HepG2 (cell line): Measurements from ENCODE around the gene SLC39A3. TPM values are rescaled to one million over a fixed set of nuclear protein-coding genes. Genes with fewer than 3 reads are reported as not detected.
A peak's percentile ranks its signal among the peaks of the same experiment; 100 is the strongest.

Experiments
- CSRNP2 ChIP-seq: sonication (generic); formaldehyde crosslinking; conservative IDR thresholded peaks from 2 replicates; pipeline ENCODE4 v1.8.0; 2022; ENCODE audit warnings: low read depth, missing genetic modification reagents
- DPF2 ChIP-seq: sonication (generic); formaldehyde crosslinking; IDR thresholded peaks from 2 replicates; pipeline ENCODE4 v1.4.0; 2020; ENCODE audit warnings: mild to moderate bottlenecking, low read depth, missing genetic modification reagents, borderline replicate concordance
- ESRRA ChIP-seq: sonication (generic); formaldehyde crosslinking; IDR thresholded peaks from 2 replicates; pipeline ENCODE4 v1.5.1; 2020; ENCODE audit warnings: mild to moderate bottlenecking, low read depth, missing genetic modification reagents
- HNF4A ChIP-seq: sonication (generic); formaldehyde crosslinking; IDR thresholded peaks from 2 replicates; pipeline ENCODE4 v1.4.0; 2020; ENCODE audit warnings: missing genetic modification reagents
- IKZF4 ChIP-seq: sonication (generic); formaldehyde crosslinking; IDR thresholded peaks from 2 replicates; pipeline ENCODE4 v1.5.1; 2020; ENCODE audit warnings: borderline replicate concordance, mild to moderate bottlenecking, low read depth, missing genetic modification reagents; ENCODE audit errors: not compliant biosample characterization
- JUND ChIP-seq: sonication (generic); formaldehyde crosslinking; IDR thresholded peaks from 2 replicates; pipeline ENCODE4 v1.8.0; 2022; ENCODE audit warnings: mild to moderate bottlenecking, missing genetic modification reagents
- MBD4 ChIP-seq: IDR thresholded peaks from 2 replicates; pipeline ENCODE4 v1.6.1; 2012; ENCODE audit warnings: low read length, inconsistent platforms, borderline replicate concordance
- MED8 ChIP-seq: sonication (generic); formaldehyde crosslinking; IDR thresholded peaks from 2 replicates; pipeline ENCODE4 v1.8.1; 2023; ENCODE audit warnings: mild to moderate bottlenecking, missing genetic modification reagents; ENCODE audit not compliant: insufficient replicate concordance
- MIXL1 ChIP-seq: IDR thresholded peaks from 2 replicates; pipeline ENCODE4 v1.6.1; 2016
- PAXIP1 ChIP-seq: sonication (generic); formaldehyde crosslinking; conservative IDR thresholded peaks from 2 replicates; pipeline ENCODE4 v1.4.0; 2020; ENCODE audit warnings: mild to moderate bottlenecking, missing genetic modification reagents, moderate library complexity
- PHF5A ChIP-seq: IDR thresholded peaks from one replicate; pipeline ENCODE4 v1.6.1; 2018; ENCODE audit warnings: low read depth, missing genetic modification reagents; ENCODE audit not compliant: unreplicated experiment
- SAP130 ChIP-seq: IDR thresholded peaks from 2 replicates; pipeline ENCODE4 v1.6.1; 2016; ENCODE audit warnings: low read depth
- TBL1XR1 ChIP-seq: fragments of 150-350 bp; IDR thresholded peaks from 2 replicates; pipeline ENCODE4 v1.6.1; 2014; ENCODE audit warnings: borderline replicate concordance, low read length; ENCODE audit not compliant: partially characterized antibody
- TOPORS ChIP-seq: sonication (generic); formaldehyde crosslinking; IDR thresholded peaks from 2 replicates; pipeline ENCODE4 v1.8.0; 2023; ENCODE audit warnings: mild to moderate bottlenecking, missing genetic modification reagents
- ZNF101 ChIP-seq: sonication (generic); formaldehyde crosslinking; IDR thresholded peaks from 2 replicates; pipeline ENCODE4 v1.4.0; 2020; ENCODE audit warnings: mild to moderate bottlenecking, low read depth, missing genetic modification reagents, borderline replicate concordance
- ZNF20 ChIP-seq: sonication (generic); formaldehyde crosslinking; IDR thresholded peaks from 2 replicates; pipeline ENCODE4 v1.4.0; 2020; ENCODE audit warnings: mild to moderate bottlenecking, moderate library complexity, missing genetic modification reagents
- ZNF331 ChIP-seq: sonication (generic); formaldehyde crosslinking; IDR thresholded peaks from 2 replicates; pipeline ENCODE4 v1.4.0; 2020; ENCODE audit warnings: missing genetic modification reagents
- ZNF569 ChIP-seq: sonication (generic); formaldehyde crosslinking; IDR thresholded peaks from 2 replicates; pipeline ENCODE4 v1.5.0; 2020; ENCODE audit warnings: mild to moderate bottlenecking, missing genetic modification reagents, moderate library complexity, borderline replicate concordance
- ZNF672 ChIP-seq: sonication (generic); formaldehyde crosslinking; IDR thresholded peaks from 2 replicates; pipeline ENCODE4 v1.8.1; 2022; ENCODE audit warnings: missing genetic modification reagents
- ZNF749 ChIP-seq: sonication (generic); formaldehyde crosslinking; IDR thresholded peaks from 2 replicates; pipeline ENCODE4 v1.8.0; 2022; ENCODE audit warnings: mild to moderate bottlenecking, missing genetic modification reagents, moderate library complexity, borderline replicate concordance
- ZNF879 ChIP-seq: sonication (generic); formaldehyde crosslinking; IDR thresholded peaks from 2 replicates; pipeline ENCODE4 v1.8.1; 2023; ENCODE audit warnings: missing genetic modification reagents
- ZNF891 ChIP-seq: sonication (generic); formaldehyde crosslinking; IDR thresholded peaks from 2 replicates; pipeline ENCODE4 v1.5.0; 2020; ENCODE audit warnings: mild to moderate bottlenecking, missing genetic modification reagents
- polyA plus RNA-seq, 8 experiments: library from polyadenylated mRNA; depleted of rRNA in 3 of 8; stranded (reverse) in 7 of 8; unstranded in 1 of 8; fragments of >200 nt; fragmentation: Illumina TruSeq in 4 of 8; extraction: Trizol in 4 of 8; gene quantifications; 2 replicates each; pipeline versions ENCODE4 v1.2.1 to v1.2.3, GENCODE V29; 2011 to 2016; ENCODE audit warnings: low read depth in 4 of 8, missing spikeins in 1 of 8, mixed read lengths in 1 of 8; ENCODE audit not compliant: insufficient read depth in 1 of 8
- total RNA-seq, 5 experiments: library from RNA; depleted of rRNA; stranded (reverse); fragments of >200 nt; fragmentation: Illumina TruSeq; extraction: Trizol; gene quantifications; 2 replicates each; pipeline ENCODE4 v1.2.3, GENCODE V29; 2016; ENCODE audit warnings: low read depth in 1 of 5
- TF ChIP-seq, protein P1 (sequence below), 2 experiments: sonication (generic) in 1 of 2; formaldehyde crosslinking in 1 of 2; IDR thresholded peaks; 2 replicates each; pipeline versions ENCODE4 v1.4.0 to v1.6.1; 2018 to 2020; ENCODE audit warnings: missing genetic modification reagents in 2 of 2, borderline replicate concordance in 1 of 2, low read depth in 1 of 2, mild to moderate bottlenecking in 1 of 2, missing biosample characterization in 1 of 2

SLC39A3 gene
- total and polyA plus RNA-seq, 2 of the 13 experiments (the other 11 are each of a cell fraction or from before 2014, with no cell fraction given) = 33.6 to 41.6 TPM

GRCh38 chr19:2775556-2776430 lies 36.0 kb upstream of the SLC39A3 start (continued):
- TF ChIP-seq ZNF101 (CRISPR knock-in tag) (no peak), ZNF672 (CRISPR knock-in tag) (no peak), MED8 (CRISPR knock-in tag) (no peak), TOPORS (CRISPR knock-in tag) (no peak), ZNF749 (CRISPR knock-in tag) (no peak), PAXIP1 (CRISPR knock-in tag) (peak; percentile 66), ESRRA (CRISPR knock-in tag) (no peak), SAP130 (peak; percentile 83), ZNF569 (CRISPR knock-in tag) (no peak), ZNF879 (CRISPR knock-in tag) (no peak), ZNF20 (CRISPR knock-in tag) (no peak), CSRNP2 (CRISPR knock-in tag) (no peak), ZNF891 (no peak), HNF4A (peak; percentile 77), ZNF331 (CRISPR knock-in tag) (no peak), JUND (CRISPR knock-in tag) (peak; percentile 69), PHF5A (CRISPR knock-in tag) (no peak), TBL1XR1 (peak; percentile 51), MIXL1 (CRISPR knock-in tag) (no peak), MBD4 (no peak), DPF2 (CRISPR knock-in tag) (no peak), IKZF4 (CRISPR knock-in tag) (no peak)
- TF ChIP-seq, protein P1, sequence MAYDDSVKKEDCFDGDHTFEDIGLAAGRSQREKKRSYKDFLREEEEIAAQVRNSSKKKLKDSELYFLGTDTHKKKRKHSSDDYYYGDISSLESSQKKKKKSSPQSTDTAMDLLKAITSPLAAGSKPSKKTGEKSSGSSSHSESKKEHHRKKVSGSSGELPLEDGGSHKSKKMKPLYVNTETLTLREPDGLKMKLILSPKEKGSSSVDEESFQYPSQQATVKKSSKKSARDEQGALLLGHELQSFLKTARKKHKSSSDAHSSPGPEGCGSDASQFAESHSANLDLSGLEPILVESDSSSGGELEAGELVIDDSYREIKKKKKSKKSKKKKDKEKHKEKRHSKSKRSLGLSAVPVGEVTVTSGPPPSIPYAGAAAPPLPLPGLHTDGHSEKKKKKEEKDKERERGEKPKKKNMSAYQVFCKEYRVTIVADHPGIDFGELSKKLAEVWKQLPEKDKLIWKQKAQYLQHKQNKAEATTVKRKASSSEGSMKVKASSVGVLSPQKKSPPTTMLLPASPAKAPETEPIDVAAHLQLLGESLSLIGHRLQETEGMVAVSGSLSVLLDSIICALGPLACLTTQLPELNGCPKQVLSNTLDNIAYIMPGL (CRISPR knock-in tag; IDR thresholded peaks at IDR 0.05; ENCODE audit: borderline replicate concordance in 1 of 2, low read depth in 1 of 2) = 0 out of 4 replicates have a peak, but pooled peaks of 1 of the 2 experiments have one; percentile 15
